UCSD-AML1 (cell line): ENCODE measurements around the gene FRYL.

ENCODE experiments used
- DNase-seq: peaks from one replicate; lab custom pipeline; 2025; ENCODE audit not compliant: unreplicated experiment; lab: John Stamatoyannopoulos, UW

Gene FRYL

DNA sequence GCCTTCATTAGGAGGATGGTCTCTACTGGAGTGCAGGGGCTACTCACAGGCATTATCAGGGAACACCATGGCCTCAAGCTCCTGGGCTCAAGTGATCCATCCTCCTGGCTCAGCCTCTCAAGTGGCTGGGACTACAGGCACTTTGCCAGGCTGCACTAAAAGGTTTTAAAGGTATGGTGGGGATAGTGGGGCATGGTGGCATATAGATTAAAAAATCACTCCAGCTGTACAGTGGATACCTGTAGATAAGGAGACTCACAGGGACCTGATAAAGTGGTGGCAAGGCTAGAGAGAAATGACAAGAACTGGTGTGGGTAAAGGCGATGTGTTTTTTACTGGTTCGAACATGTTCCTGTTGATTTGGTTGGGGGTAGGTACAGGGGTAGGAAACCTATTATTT lies 284.1 kb downstream of the FRYL start:
- no peak for DNase-seq

DNA sequence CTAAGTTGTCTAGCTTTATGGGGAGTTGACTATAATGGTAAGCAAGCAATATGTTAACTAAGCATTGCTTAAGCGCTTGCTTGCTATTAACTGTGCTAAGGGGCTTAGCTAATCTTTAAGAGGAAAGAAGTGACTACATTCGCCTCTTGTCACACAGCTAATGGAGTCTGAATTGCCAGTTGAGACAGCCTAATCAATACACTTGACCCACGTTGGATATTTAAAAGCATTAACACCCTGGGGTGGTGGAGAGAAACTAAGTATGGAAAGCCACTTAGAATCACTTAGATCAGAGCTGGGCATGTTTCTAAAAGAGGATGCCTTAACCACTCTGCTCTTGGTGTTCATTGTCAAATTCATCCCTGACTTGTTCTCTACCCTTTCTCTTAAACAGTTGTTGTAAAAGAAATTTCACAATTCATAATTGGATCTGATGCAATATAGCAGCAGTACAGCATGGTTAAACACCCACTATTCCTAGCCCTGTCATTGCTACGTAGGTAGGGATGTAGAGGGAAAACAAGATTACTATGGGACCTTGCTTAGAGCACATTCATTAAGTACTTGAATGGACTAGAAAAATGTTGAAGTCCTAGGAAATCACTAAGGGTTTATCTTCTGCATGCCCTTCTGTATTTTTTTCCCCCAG lies 286.5 kb downstream of the FRYL start:
- DNase-seq, result no peak

DNA sequence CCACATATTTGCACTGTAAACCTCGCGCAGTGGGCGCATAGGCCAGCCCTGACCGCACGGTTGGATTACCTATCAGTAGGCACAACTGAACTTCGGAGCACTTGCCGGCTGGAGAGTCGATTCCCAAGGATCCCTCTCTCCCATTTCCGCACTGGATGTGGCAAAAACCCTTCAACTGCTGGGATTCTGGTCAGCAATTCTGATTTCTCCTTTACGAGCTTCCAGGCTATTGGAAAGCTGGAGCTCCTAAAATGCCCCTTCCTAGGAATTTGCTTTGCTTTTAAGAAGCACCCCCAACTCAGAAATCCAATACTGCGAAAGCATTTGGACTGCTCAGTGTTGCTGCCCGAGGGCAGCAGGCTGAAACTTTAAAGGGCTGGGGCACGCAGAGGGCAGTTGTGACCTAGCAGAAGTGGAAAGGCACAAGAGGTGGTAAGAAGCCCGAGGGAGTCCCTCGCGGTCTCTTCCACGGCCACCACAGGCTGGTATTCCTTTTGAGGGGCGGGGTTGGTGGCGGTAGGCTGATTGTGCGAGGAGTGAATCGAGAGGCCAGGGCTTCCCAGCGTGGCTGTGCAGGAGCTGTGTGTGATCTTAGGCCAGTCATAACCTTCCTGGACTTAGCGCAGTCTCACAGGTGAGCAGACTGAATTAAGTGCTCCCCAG lies 288.4 kb downstream of the FRYL start:
- no peak for DNase-seq

DNA sequence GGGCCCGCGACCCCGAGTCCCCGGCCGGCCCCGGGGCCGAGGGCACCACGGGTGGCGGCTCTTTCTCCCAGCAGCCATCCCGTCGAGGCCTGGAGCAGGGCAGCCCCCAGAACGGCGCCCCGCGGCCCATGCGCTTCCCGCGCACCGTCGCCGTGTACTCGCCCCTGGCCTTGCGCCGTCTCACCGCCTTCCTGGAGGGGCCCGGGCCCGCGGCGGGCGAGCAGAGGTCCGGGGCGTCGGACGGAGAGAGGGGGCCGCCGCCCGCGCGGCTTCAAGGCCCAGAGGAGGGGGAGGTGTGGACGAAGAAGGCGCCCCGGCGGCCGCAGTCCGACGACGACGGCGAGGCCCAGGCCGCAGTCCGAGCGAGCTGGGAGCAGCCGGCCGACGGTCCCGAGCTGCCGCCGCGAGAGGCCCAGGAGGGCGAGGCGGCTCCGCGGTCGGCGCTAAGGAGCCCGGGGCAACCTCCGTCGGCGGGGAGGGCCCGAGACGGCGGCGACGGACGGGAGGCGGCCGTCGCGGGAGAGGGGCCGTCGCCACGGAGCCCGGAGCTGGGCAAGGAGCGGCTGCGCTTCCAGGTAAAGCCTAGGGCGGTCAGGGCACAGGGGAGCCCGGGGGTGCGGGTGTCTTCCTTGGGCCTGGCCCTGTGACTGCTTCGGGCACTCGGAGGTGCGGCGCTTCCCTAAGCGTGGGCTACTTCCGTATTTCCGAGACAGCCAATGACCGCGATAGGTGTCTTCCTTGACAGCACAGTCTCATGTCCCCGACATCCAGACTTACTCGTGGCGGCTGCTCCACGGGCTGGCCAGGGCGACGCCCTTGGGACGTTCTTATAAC lies 289.2 kb downstream of the FRYL start:
- no peak for DNase-seq

DNA sequence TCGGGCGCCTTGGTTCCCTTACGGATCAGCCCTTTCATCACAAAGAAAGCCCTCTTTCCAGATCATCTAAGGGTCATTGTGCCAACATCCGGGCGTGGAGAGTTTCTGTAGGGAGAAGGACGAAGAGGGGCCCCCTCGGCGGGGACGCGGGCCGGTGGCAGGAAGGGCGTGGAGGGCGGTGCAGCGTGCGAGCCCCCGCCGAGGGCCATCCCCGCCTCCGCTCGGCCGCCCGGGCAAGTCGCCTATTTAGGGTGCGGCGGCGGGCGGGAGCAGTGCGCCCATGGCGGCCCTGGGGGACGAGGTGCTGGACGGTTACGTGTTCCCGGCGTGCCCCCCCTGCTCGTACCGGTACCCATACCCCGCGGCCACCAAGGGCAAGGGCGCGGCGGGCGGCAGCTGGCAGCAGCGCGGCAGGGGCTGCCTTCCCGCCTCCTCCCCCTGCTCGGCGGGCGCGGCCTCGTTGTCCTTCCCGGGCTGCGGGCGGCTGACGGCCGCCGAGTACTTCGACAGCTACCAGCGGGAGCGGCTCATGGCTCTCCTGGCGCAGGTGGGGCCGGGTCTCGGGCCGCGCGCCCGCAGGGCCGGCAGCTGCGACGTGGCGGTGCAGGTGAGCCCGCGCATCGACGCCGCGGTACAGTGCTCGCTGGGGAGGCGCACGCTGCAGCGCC lies 289.9 kb downstream of the FRYL start, which contains the start of gene ZAR1:
TSS of gene ZAR1 (plus strand) at position 241 of the 668 bp plus-strand sequence. CDS start at position 281, 40 bp downstream.
- DNase-seq, result no peak

DNA sequence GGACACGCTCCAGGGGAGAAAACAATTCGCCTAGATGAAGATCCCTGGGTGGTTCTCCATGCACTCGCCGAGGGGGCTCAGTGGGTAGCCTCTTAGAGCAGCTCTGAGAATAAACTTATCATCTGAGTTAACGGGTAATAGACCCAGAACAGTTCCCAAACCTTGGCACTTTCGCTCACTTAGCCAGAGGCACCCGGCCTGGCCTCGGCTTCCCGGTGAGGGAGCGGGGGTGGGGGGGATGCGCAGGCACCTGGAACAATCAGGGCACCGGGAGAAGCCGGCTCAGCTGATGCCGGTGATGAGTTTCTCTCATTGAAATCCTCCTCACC lies 290.4 kb downstream of the FRYL start:
- no peak for DNase-seq

DNA sequence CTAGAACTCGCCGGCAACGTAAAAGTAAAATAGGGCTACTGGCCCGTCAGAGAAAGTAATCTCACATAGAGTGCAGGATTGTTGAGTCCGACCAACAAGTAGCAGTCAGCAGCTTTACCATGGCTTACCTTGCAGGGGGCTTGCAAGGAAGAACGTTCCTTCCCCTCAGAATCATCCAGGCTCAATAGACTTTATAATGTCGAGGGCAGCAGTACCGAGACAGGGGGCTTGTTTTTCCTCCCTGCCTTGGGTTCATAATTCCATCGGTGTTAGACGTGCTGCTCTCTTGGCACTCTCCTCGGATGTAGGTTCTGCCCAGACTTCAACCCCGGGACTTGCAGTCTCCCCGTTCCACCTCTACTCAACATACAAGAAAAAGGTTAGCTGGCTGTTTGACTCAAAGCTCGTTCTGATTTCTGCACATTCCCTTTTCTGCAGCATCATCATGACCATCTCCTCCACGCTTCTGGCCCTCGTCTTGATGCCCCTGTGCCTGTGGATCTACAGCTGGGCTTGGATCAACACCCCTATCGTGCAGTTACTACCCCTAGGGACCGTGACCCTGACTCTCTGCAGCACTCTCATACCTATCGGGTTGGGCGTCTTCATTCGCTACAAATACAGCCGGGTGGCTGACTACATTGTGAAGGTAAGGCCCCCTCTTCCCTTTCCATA lies 295.4 kb downstream of the FRYL start:
- no peak for DNase-seq

DNA sequence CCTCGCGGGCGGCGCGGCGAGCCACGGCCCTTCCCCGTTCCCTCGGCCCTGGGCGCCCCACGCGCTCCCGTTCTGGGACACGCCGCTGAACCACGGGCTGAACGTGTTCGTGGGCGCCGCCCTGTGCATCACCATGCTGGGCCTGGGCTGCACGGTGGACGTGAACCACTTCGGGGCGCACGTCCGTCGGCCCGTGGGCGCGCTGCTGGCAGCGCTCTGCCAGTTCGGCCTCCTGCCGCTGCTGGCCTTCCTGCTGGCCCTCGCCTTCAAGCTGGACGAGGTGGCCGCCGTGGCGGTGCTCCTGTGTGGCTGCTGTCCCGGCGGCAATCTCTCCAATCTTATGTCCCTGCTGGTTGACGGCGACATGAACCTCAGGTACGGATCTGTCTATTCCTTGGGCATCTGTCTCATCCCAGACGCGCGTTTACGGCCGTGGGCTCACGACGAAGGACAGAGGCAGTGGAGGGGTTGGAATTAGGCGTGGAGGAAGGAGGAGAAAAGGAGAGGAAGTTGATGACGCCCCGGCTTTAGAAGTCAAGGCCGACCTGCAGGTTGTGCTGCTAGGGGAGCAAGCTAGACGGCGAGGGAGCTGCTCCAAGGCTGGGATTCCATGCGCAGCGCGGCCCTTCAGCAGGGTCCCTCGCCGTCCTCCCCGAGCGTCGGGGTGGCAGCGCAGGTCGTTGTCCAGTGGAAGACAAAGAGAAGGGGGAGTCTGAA lies 296.1 kb downstream of the FRYL start:
- DNase-seq, result no peak

DNA sequence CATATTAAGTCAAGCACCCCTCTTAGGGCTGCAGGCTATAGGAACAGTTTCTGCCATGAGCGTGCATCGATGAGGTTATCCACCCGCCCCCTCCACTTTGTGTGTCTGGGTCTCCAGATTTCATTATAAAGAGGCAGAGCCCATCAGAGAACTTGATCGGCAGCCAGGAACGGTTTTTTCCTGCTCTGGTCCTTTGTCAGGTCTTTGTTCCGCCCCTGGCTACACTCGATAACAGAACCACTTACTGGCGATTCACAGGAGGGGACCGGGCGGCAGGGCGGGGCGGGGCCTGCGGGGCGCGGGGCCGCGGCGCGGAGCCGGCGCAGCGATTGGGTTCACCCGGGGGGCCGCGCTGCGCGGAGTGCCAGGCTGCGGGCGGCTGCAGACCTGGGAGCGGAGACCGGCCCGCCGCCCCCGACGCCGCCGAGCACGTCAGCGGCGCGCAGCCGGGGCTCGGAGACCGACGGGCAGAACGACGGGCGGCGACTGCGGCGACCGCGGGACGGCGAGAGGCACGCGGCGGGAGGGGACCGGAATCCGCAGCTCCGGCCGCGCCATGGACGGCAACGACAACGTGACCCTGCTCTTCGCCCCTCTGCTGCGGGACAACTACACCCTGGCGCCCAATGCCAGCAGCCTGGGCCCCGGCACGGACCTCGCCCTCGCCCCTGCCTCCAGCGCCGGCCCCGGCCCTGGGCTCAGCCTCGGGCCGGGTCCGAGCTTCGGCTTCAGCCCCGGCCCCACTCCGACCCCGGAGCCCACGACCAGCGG lies 296.9 kb downstream of the FRYL start, which contains the start of gene SLC10A4:
TSS of gene SLC10A4 (plus strand) at position 338 of the 771 bp plus-strand sequence. CDS start at position 557, 219 bp downstream.
- DNase-seq, result no peak

DNA sequence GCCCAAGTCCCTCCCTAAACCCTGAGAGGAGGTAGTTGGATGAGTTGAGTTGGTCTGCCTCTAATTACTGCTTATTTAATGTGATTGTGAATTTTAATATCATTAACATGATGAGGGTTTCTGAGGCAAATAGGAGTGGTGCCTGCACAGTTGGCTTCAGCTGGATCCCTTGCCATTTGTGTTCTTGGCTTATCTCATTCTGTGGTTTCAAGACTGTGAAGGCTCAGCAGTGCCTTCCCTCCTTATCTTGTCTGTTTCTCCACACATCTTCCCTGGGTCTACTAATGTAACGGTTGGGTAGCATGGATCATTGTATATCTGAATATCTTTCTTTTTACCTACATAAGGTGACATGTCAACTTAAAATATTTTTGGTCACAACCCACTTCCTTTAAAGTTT lies 298.5 kb downstream of the FRYL start:
- DNase-seq, result no peak

DNA sequence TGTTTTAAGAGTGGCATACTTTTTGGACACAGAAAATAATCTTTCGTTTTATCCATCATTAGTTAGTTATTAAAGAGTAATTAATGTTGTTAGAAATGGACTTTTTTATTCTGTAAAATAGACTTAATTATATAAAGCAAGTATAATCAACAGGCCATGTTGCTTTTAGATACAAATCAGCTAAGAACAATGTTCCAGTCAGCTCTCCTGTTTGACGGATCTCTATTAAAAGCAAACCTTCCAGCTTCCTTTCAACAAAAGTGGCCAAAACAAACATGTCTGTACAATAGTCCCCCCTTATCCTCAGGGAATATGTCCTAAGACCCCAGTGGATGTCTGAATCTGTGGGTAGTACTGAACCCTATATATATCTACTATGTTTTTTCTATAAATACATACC lies 301.8 kb downstream of the FRYL start:
- DNase-seq, result no peak

DNA sequence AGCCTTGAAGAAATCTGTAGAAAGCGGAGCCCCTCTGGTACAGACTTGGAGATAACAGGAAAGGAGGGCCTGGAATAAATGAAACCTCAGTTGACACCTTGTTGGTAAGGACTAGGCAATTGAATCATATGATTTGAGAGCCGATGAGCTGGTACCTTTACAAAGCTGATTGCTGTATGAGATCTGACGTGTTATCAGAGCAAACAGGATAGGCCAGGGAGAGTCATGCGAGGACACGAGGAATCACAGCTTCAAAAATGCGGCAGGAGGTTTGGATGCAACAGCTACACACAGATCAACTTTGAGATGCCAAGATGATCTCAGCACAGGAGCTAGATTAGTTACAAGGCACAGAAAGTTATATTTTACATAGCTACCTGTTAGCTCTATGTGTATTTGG lies 304.3 kb downstream of the FRYL start:
- no peak for DNase-seq

DNA sequence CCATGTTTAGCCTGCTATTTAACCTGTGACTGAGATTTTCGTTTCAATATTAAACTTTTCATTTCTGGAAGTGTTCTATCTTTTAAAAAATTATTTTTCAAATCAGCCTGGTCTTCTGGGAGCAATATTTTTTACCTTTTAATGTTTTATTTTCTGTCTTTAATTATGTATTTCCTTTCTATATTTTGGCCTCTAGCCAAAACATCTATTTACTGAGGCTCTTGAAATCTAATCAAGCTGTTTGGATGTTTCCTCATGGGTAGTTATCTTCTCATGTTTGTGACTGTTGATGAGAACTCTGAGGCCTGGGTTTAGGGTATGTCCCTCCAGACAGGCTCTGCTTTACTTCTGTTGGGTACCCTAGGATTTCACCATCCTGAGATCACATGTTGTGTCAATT lies 307.3 kb downstream of the FRYL start:
- no peak for DNase-seq

DNA sequence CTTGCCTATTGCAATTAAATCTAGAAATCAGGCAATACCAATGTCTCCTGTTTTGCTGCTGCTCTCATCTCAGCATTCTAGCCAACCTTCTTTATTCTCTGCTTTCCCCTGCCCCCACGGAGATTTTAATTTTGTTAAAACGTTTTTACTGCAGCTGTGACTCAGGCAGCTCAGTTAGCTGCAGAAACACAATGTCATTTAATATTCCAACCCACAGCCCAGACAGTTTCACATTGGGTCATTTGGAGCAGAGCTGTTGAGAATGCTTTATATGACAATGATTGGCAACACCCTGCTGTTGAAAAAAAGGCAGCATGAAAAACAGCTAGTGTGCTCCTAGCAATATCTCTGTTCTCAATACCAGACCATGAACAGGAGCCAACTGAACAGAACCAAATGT lies 309.5 kb downstream of the FRYL start:
- no peak for DNase-seq

DNA sequence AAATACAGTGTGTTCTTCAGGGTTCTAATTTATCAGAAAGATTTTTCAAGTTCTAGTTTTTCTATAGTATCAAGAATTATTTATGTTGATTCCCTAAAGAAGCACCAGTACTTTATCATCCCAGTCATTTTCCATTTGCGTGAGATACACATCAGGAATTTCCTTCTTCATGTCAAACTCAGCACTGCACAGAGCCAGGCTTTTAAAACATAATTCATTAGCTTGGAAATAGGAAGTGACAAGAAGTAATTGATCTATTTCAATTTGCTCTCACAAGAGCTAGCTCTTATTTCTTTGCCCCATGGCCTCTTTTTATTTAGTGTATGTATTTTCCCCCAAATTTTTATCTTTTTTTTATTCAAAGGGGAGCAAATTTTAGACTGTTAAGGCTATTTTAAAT lies 309.9 kb downstream of the FRYL start:
- DNase-seq, result no peak

DNA sequence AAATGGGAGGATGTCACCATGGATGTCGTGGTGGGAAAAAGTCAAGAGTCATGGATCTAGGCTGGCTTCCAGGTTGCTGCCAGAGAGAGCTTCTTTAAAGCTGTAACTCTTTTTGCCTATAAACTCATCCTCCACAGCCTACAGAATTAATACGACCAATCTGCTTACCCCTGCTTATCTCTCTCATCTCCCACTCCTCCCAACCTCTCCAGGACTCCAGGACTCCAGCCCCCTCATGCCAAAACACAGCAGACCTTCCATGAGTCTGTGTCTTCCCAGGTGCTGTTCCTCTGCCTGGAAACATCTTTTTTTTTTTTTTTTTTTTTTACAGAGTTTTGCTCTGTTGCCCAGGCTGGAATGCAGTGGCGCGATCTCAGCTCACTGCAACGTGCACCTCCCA lies 312.2 kb downstream of the FRYL start:
- DNase-seq, result no peak

DNA sequence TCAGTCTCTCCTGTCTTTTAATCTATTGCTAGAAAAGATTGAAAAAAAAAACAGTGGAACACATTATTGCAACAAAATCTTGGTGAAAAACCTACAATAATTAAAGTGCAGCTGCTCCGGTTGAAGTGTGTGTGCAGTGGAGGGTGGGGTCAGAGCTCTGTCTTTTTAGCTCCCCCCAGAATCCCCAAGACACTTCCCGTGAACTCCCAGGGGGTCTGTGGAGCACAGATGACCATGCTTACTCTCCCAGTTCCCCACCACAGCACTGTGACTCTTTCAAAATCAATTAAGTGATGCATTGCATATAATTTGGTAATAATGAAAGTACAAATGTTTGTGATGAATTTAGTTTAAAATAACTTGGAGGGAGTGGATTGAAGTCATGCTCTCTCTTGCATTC lies 312.6 kb downstream of the FRYL start:
- DNase-seq, result no peak

DNA sequence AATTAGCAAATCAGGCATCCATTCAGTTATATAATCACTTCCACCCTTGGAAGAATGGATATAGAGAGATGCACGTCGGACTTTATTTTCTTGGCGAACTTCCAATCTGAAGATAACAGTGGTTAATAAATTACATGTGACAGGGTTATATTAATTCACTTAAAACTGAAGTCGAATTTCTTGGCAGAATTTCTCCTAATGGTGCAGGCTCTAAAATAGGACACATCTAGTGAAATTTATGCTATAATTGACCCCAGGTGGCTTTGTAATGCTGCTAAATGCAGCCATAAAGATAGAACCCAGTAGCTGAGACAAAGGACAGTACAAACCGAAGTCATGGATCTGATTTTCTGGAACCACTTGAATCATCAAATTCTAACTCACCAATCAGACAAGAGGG lies 317.7 kb downstream of the FRYL start:
- DNase-seq, result no peak

DNA sequence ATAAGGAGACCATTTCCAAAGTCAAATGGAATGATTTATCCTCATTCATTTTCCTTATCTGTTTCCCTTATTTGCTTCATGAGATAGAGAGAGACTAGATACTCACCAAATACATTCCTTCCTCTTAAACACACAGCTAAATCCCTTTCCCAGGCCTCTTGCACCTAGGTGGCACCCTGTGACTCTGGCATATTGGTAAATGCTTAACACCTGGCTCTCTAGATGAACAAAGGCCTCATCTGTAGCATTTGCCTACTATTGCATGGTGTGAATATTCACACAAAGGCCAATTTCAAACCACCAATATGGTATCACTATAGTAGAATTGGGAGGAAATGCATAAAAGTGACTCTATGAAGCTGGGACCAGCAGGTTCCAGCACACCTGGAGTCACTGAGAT lies 319.1 kb downstream of the FRYL start:
- no peak for DNase-seq

DNA sequence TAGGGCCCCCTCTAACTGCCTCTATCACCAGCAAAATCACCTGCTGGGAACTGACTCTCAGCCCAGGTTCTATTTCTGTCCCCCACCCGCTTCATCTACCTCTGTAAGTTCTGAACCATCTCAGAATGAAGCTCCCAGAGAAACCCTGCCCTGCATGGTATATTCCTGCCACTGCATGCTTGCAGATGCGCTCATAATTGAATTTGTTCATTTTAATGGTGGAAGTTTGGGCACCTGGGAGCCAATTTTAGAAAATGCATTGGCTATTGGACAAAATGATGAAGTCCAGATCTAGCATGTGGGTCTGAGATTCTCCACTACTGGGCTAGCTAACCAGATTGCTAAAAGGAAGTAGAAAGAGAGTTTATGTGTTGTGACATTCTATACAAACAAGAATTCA lies 325.5 kb downstream of the FRYL start:
- no peak for DNase-seq
